Gastrocnemius medialis (tissue), 4 donors: ENCODE results near the gene RNPS1. TPM values are rescaled to one million over a fixed set of nuclear protein-coding genes. Genes with fewer than 3 reads are reported as not detected.

Experiments used
- ATAC-seq, 2 donors: fragments of 150-250 bp; one replicate each; pipeline ENCODE4 v1.9.1; 2016
- DNase-seq, 2 donors: peaks; one replicate each; pipeline ENCODE4 v3.0.0-alpha.2; 2019
- H3K27ac ChIP-seq, 4 donors: fragments of 200-600 bp; sonication (generic); 1 replicate in 1 of 4; 2 replicates in 3 of 4; pipeline ENCODE4 v1.5.1; 2016 to 2018; ENCODE audit warnings: mild to moderate bottlenecking in 2 of 4, moderate library complexity in 1 of 4
- H3K27me3 ChIP-seq, 3 donors: fragments of 200-600 bp; sonication (generic) in 2 of 3; 1 replicate in 1 of 3; 2 replicates in 2 of 3; pipeline versions ENCODE4 v1.5.1 to v1.6.0; 2016 to 2019; ENCODE audit warnings: mild to moderate bottlenecking in 1 of 3, moderate library complexity in 1 of 3
- H3K36me3 ChIP-seq, 2 donors: fragments of 200-600 bp; sonication (generic) in 1 of 2; one replicate each; pipeline ENCODE4 v1.5.1; 2017 to 2018
- H3K4me1 ChIP-seq, 2 donors: fragments of 200-600 bp; sonication (generic) in 1 of 2; one replicate each; pipeline ENCODE4 v1.5.1; 2016 to 2017; ENCODE audit warnings: mild to moderate bottlenecking in 2 of 2
- H3K4me3 ChIP-seq, 4 donors: fragments of 200-600 bp; sonication (generic) in 3 of 4; 1 replicate in 1 of 4; 2 replicates in 3 of 4; pipeline ENCODE4 v1.5.1; 2016 to 2019; ENCODE audit warnings: mild to moderate bottlenecking in 2 of 4
- H3K9me3 ChIP-seq, 3 donors: fragments of 200-600 bp; sonication (generic) in 2 of 3; 1 replicate in 1 of 3; 2 replicates in 2 of 3; pipeline ENCODE4 v1.5.1; 2016 to 2019
- CTCF ChIP-seq, 5 experiments: fragments of 450-650 bp in 3 of 5; fragments of 200-600 bp in 2 of 5; sonication (generic) in 2 of 5; IDR thresholded peaks in 4 of 5; conservative IDR thresholded peaks in 1 of 5; 1 replicate in 4 of 5; 2 replicates in 1 of 5; pipeline ENCODE4 v1.5.1; 2016 to 2019; ENCODE audit warnings: antibody characterized with exemption in 5 of 5, mild to moderate bottlenecking in 3 of 5, moderate library complexity in 3 of 5
- POLR2A ChIP-seq, 2 donors: fragments of 450-650 bp; IDR thresholded peaks; one replicate each; pipeline ENCODE4 v1.6.1; 2017; ENCODE audit warnings: antibody characterized with exemption in 2 of 2, mild to moderate bottlenecking in 2 of 2, moderate library complexity in 2 of 2
- in situ Hi-C, 4 donors: fragments of 200-750 bp; cut with MboI; loops; one replicate each; pipeline versions ENCODE4 v1.15.0 to v1.8.0; 2017; ENCODE audit warnings: low sequenced_read_pairs in 4 of 4
- intact Hi-C: fragments of 100-400 bp; cut with DNase I; formaldehyde crosslinking; loops from one replicate; pipeline ENCODE4 v1.15.1; 2023; ENCODE audit warnings: low total_unique reads
- total RNA-seq, 4 donors: library from RNA; depleted of rRNA; stranded (reverse); fragments of >200 nt; gene quantifications; one replicate each; pipeline versions ENCODE4 v1.1.0 to v1.2.3, GENCODE V29; 2016

RNPS1 gene
- total RNA-seq, 4 donors from 2014 or later = 158 to 222 (median 172) TPM

GRCh38 chr16:2282866-2283555, 15.1 kb upstream of the RNPS1 start:
- no peak for ATAC-seq
- no peak for TF ChIP-seq CTCF (IDR thresholded peaks at IDR 0.05 in 4 of 5, conservative IDR thresholded peaks at IDR 0.05 in 1 of 5)
- no peak for TF ChIP-seq POLR2A (IDR thresholded peaks at IDR 0.05)
- Histone ChIP-seq H3K27ac (no peak overlapping the region), H3K9me3 (no peaks in the 10 kb centered on the region), H3K4me1 (no peaks in the 10 kb centered on the region), H3K4me3 (no peak overlapping the region), H3K27me3 (no peaks in the 10 kb centered on the region), H3K36me3 (peaks cover 0 to 5% of the 10 kb centered on the region in 2 donors)
- intact Hi-C loops = no loop called here
- no peak for DNase-seq
- in situ Hi-C loops = no loop called here

- Histone ChIP-seq H3K9me3 (no peaks in the 10 kb centered on the region), H3K36me3 (peaks cover 0 to 5% of the 10 kb centered on the region in 2 donors), H3K27ac (no peak overlapping the region), H3K27me3 (no peaks in the 10 kb centered on the region), H3K4me3 (no peak overlapping the region), H3K4me1 (no peaks in the 10 kb centered on the region)
- intact Hi-C loops = no loop called here
- in situ Hi-C loops = no loop called here
- TF ChIP-seq CTCF (IDR thresholded peaks at IDR 0.05 in 4 of 5, conservative IDR thresholded peaks at IDR 0.05 in 1 of 5) (no peak), POLR2A (IDR thresholded peaks at IDR 0.05) (no peak)
- ATAC-seq (no peak), DNase-seq (no peak)
Observed at GRCh38 chr16:2282262-2282661, 14.3 kb upstream of the RNPS1 start.

- in situ Hi-C loops = no loop called here
- TF ChIP-seq CTCF (IDR thresholded peaks at IDR 0.05 in 4 of 5, conservative IDR thresholded peaks at IDR 0.05 in 1 of 5) = no peak
- no peak for TF ChIP-seq POLR2A (IDR thresholded peaks at IDR 0.05)
- peaks cover 8 to 12% of the 10 kb centered on the region in 2 donors for H3K4me1 ChIP-seq
- no peak overlapping the region for H3K27ac ChIP-seq
- no peaks in the 10 kb centered on the region for H3K9me3 ChIP-seq
- intact Hi-C loops = no loop called here
- no peak for ATAC-seq
- no peak overlapping the region for H3K4me3 ChIP-seq
- H3K27me3 ChIP-seq = no peaks in the 10 kb centered on the region
- H3K36me3 ChIP-seq = peaks cover 0 to 5% of the 10 kb centered on the region in 2 donors
- no peak for DNase-seq
Observed at GRCh38 chr16:2280981-2281542, 13.1 kb upstream of the RNPS1 start.

- ATAC-seq (no peak), DNase-seq (no peak)
- TF ChIP-seq CTCF (IDR thresholded peaks at IDR 0.05 in 4 of 5, conservative IDR thresholded peaks at IDR 0.05 in 1 of 5) = no peak
- TF ChIP-seq POLR2A (IDR thresholded peaks at IDR 0.05) = no peak
- in situ Hi-C loops (no loop called here), intact Hi-C loops (no loop called here)
- Histone ChIP-seq H3K27me3 (no peaks in the 10 kb centered on the region), H3K4me3 (no peak overlapping the region), H3K4me1 (peaks cover 8 to 13% of the 10 kb centered on the region in 2 donors), H3K36me3 (peaks cover 0 to 5% of the 10 kb centered on the region in 2 donors), H3K9me3 (no peaks in the 10 kb centered on the region), H3K27ac (no peak overlapping the region)
Observed at GRCh38 chr16:2280461-2280860, 12.5 kb upstream of the RNPS1 start.
